HEK293 (cell line): ENCODE measurements around the gene YBX3.

Source experiments
- CTCF ChIA-PET: fragments of 350-600 bp; formaldehyde crosslinking; extraction: SDS; loops from one replicate; lab custom pipeline; 2021; ENCODE audit warnings: antibody characterized with exemption; lab: Yijun Ruan, JAX
- POLR2A ChIA-PET: fragments of 300-600 bp; formaldehyde crosslinking; extraction: SDS; loops from one replicate; lab custom pipeline; 2020; ENCODE audit warnings: antibody characterized with exemption, inconsistent platforms; lab: Yijun Ruan, JAX
- H3K27ac ChIP-seq: fragments of 200-500 bp; sonication (Bioruptor generic); 2 replicates; pipeline ENCODE4 v1.5.1; 2014; ENCODE audit warnings: low read depth, low read length, control low read depth, inconsistent platforms; ENCODE audit errors: extremely low read depth
- H3K36me3 ChIP-seq, 2 experiments: fragments of 200-500 bp in 1 of 2; sonication (Bioruptor generic) in 1 of 2; 1 replicate in 1 of 2; 2 replicates in 1 of 2; pipeline ENCODE4 v1.5.1; 2014 to 2017; ENCODE audit warnings: inconsistent platforms in 2 of 2, low read length in 2 of 2; ENCODE audit not compliant: control insufficient read depth in 2 of 2, insufficient read depth in 1 of 2
- H3K4me1 ChIP-seq: fragments of 200-500 bp; sonication (Bioruptor generic); 2 replicates; pipeline ENCODE4 v1.5.1; 2014; ENCODE audit warnings: mild to moderate bottlenecking, low read length, inconsistent platforms; ENCODE audit not compliant: control insufficient read depth, insufficient read depth
- H3K4me3 ChIP-seq: 2 replicates; pipeline ENCODE4 v1.5.1; 2011; ENCODE audit warnings: low read depth, mild to moderate bottlenecking, control low read depth, low read length, moderate library complexity
- H3K9me3 ChIP-seq: fragments of 200-500 bp; sonication (Bioruptor generic); 2 replicates; pipeline ENCODE4 v1.5.1; 2014; ENCODE audit warnings: low read depth, low read length, inconsistent platforms; ENCODE audit not compliant: control insufficient read depth, insufficient read depth
- SALL2 ChIP-seq: fragments of 450-650 bp; formaldehyde crosslinking; IDR thresholded peaks from 2 replicates; pipeline ENCODE4 v1.5.0; 2017; ENCODE audit warnings: missing biosample characterization, mild to moderate bottlenecking, missing genetic modification characterization, borderline replicate concordance

The YBX3 gene

DNA sequence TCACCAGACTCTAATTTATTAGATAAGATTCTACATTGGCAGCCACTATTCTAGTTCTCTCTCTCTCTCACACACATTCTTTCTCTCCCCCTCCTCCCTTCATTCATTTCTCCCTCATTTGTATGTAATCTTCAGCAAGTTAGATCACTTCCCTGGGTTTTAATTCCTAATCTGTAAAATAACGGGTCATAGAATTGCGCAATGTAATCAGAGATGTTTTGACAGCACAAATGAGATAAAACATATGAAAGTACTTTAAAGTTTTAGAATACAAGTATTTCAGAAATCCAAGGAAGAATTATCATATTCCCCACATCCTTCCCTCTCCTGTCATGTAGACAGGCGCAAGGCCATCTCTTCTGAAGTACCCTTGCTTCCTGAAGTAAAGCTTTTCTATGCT lies 70.9 kb downstream of the YBX3 start:
- Histone ChIP-seq H3K27ac (no peak overlapping the region), H3K36me3 (no peaks in the 10 kb centered on the region), H3K4me1 (0 out of 2 replicates have a peak, but pooled peaks cover 2% of the 10 kb centered on the region), H3K9me3 (no peaks in the 10 kb centered on the region), H3K4me3 (no peak overlapping the region)
- TF ChIP-seq SALL2, result no peak
- ChIA-PET POLR2A (no interaction called here), CTCF (no interaction called here)
